HUES48 (cell line): ENCODE measurements around the gene TNFSF9.

Experiments
- H3K27ac ChIP-seq: one replicate; pipeline ENCODE4 v1.7.0; 2013; ENCODE audit warnings: low read depth, low read length, inconsistent platforms
- H3K27me3 ChIP-seq: 2 replicates; pipeline ENCODE4 v1.6.1; 2013; ENCODE audit warnings: mild to moderate bottlenecking, low read length; ENCODE audit not compliant: control insufficient read depth, insufficient read depth
- H3K36me3 ChIP-seq: 2 replicates; pipeline ENCODE4 v1.6.1; 2013; ENCODE audit warnings: low read length; ENCODE audit not compliant: control insufficient read depth, insufficient read depth
- H3K4me1 ChIP-seq: 2 replicates; pipeline ENCODE4 v1.6.1; 2013; ENCODE audit warnings: mild to moderate bottlenecking, low read length; ENCODE audit not compliant: control insufficient read depth, insufficient read depth
- H3K4me3 ChIP-seq: 2 replicates; pipeline ENCODE4 v1.5.1; 2013; ENCODE audit warnings: mild to moderate bottlenecking, low read depth, low read length
- H3K9ac ChIP-seq: 2 replicates; pipeline ENCODE4 v1.6.1; 2013; ENCODE audit warnings: mild to moderate bottlenecking, low read depth, low read length, moderate library complexity
- H3K9me3 ChIP-seq: 2 replicates; pipeline ENCODE4 v1.6.1; 2013; ENCODE audit warnings: low read length; ENCODE audit not compliant: control insufficient read depth, insufficient read depth

Gene TNFSF9

GRCh38 chr19:6524311-6524710 lies 6.5 kb upstream of the TNFSF9 start:
- Histone ChIP-seq H3K4me1 (no peaks in the 10 kb centered on the region; the same call in 1 of the 2 replicates), H3K27ac (no peak overlapping the region)

GRCh38 chr19:6527893-6528543 lies 2.8 kb upstream of the TNFSF9 start:
- Histone ChIP-seq H3K4me3 (no peak overlapping the region), H3K9ac (no peak overlapping the region), H3K27ac (no peak overlapping the region), H3K27me3 (peaks cover 42% of the 10 kb centered on the region), H3K9me3 (no peaks in the 10 kb centered on the region), H3K4me1 (peaks cover 12% of the 10 kb centered on the region; the same call in 1 of the 2 replicates), H3K36me3 (no peaks in the 10 kb centered on the region)

More at GRCh38 chr19:6524311-6524710, 6.5 kb upstream of the TNFSF9 start:
- Histone ChIP-seq H3K4me3 (no peak overlapping the region), H3K9ac (no peak overlapping the region), H3K27me3 (peaks cover 5% of the 10 kb centered on the region), H3K36me3 (no peaks in the 10 kb centered on the region), H3K9me3 (no peaks in the 10 kb centered on the region)

- Histone ChIP-seq H3K27me3 (peaks cover 43% of the 10 kb centered on the region), H3K36me3 (no peaks in the 10 kb centered on the region), H3K9ac (no peak overlapping the region), H3K4me1 (peaks cover 12% of the 10 kb centered on the region; the same call in 1 of the 2 replicates), H3K27ac (no peak overlapping the region), H3K9me3 (no peaks in the 10 kb centered on the region), H3K4me3 (no peak overlapping the region)
Observed at GRCh38 chr19:6528544-6529121, 2.2 kb upstream of the TNFSF9 start.

DNA sequence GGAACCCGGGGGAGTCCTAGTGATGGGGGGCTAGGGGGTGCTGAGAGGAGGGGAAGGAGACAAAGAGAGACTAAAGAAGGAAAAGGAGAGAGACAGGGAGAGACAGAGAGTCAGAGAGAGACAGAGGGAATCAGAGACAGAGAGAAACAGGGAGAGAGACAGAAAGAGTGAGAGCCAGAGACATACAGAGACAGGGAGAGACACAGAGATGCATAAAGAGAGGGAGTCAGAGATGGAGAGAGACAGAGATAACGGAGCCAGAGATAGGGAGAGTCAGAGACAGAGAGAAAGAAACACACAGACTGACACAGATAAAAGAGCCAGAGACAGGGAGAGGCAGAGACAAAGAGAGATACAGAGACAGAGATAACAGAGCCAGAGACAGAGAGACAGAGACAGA lies 1.5 kb upstream of the TNFSF9 start:
- peaks cover 47% of the 10 kb centered on the region for H3K27me3 ChIP-seq
- H3K4me1 ChIP-seq, result peaks cover 12% of the 10 kb centered on the region; the same call in 1 of the 2 replicates
- no peak overlapping the region for H3K4me3 ChIP-seq
- no peak overlapping the region for H3K9ac ChIP-seq
- H3K27ac ChIP-seq, result no peak overlapping the region
- H3K36me3 ChIP-seq, result no peaks in the 10 kb centered on the region
- H3K9me3 ChIP-seq, result no peaks in the 10 kb centered on the region

- Histone ChIP-seq H3K4me1 (peaks cover 12% of the 10 kb centered on the region; the same call in 1 of the 2 replicates), H3K9me3 (no peaks in the 10 kb centered on the region), H3K27me3 (peaks cover 53% of the 10 kb centered on the region), H3K27ac (no peak overlapping the region), H3K9ac (no peak overlapping the region), H3K36me3 (no peaks in the 10 kb centered on the region), H3K4me3 (peak overlapping the region; percentile 71)
Observed at GRCh38 chr19:6529937-6530385, 865 bp upstream of the TNFSF9 start.

GRCh38 chr19:6531163-6531955 lies 533 bp downstream of the TNFSF9 start:
- Histone ChIP-seq H3K27ac (no peak overlapping the region), H3K9ac (no peak overlapping the region), H3K4me3 (peak overlapping the region; percentile 71), H3K4me1 (peaks cover 12% of the 10 kb centered on the region; the same call in 1 of the 2 replicates), H3K36me3 (no peaks in the 10 kb centered on the region), H3K9me3 (no peaks in the 10 kb centered on the region; the same call in 1 of the 2 replicates), H3K27me3 (peaks cover 62% of the 10 kb centered on the region)

DNA sequence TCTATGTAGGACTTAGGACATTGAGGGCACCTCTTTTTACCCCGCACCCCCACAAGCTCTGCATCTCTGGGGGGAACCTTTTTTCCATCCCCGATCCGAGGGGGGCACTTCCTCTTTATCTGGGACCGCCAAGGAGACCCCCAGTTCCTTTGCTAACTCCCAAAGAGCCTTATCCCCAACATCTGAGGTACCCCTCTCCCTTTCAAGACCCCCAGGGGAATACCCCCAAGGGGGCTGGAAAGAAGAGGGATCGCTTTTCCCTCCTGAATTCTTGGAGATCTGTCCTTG lies 1.1 kb downstream of the TNFSF9 start:
- Histone ChIP-seq H3K9me3 (no peaks in the 10 kb centered on the region; the same call in none of the 2 replicates), H3K36me3 (no peaks in the 10 kb centered on the region), H3K27ac (no peak overlapping the region), H3K27me3 (peaks cover 62% of the 10 kb centered on the region), H3K9ac (no peak overlapping the region), H3K4me3 (no peak overlapping the region), H3K4me1 (peaks cover 12% of the 10 kb centered on the region; the same call in 1 of the 2 replicates)

GRCh38 chr19:6532244-6532999 lies 1.6 kb downstream of the TNFSF9 start:
- H3K27me3 ChIP-seq, result peaks cover 62% of the 10 kb centered on the region
- H3K27ac ChIP-seq, result no peak overlapping the region
- H3K9ac ChIP-seq, result no peak overlapping the region
- peaks cover 5% of the 10 kb centered on the region for H3K9me3 ChIP-seq
- H3K4me1 ChIP-seq, result peaks cover 12% of the 10 kb centered on the region; the same call in 1 of the 2 replicates
- no peaks in the 10 kb centered on the region for H3K36me3 ChIP-seq
- peak overlapping the region; percentile 47; the same call in 1 of the 2 replicates for H3K4me3 ChIP-seq

- H3K9ac ChIP-seq, result no peak overlapping the region
- H3K4me1 ChIP-seq, result peaks cover 12% of the 10 kb centered on the region; the same call in 1 of the 2 replicates
- peak overlapping the region; percentile 47; the same call in 1 of the 2 replicates for H3K4me3 ChIP-seq
- H3K9me3 ChIP-seq, result peaks cover 6% of the 10 kb centered on the region
- H3K27ac ChIP-seq, result no peak overlapping the region
- no peaks in the 10 kb centered on the region for H3K36me3 ChIP-seq
- peaks cover 62% of the 10 kb centered on the region for H3K27me3 ChIP-seq
Observed at GRCh38 chr19:6533000-6533328, 2.1 kb downstream of the TNFSF9 start.

- Histone ChIP-seq H3K27ac (no peak overlapping the region), H3K4me1 (peaks cover 12% of the 10 kb centered on the region; the same call in 1 of the 2 replicates), H3K9ac (no peak overlapping the region), H3K27me3 (peaks cover 59% of the 10 kb centered on the region), H3K4me3 (peak overlapping the region; percentile 49; the same call in 1 of the 2 replicates), H3K9me3 (peaks cover 6% of the 10 kb centered on the region), H3K36me3 (no peaks in the 10 kb centered on the region)
Observed at GRCh38 chr19:6533746-6534418, 3.1 kb downstream of the TNFSF9 start.
